Lower leg skin (tissue), 3 donors: ENCODE data around the gene AUH.

Experiments
- CTCF ChIP-seq, 3 donors: fragments of 450-650 bp; IDR thresholded peaks; one replicate each; pipeline ENCODE4 v1.5.1; 2016; ENCODE audit warnings: antibody characterized with exemption in 3 of 3, mild to moderate bottlenecking in 3 of 3, moderate library complexity in 2 of 3
- POLR2A ChIP-seq, 2 donors: fragments of 450-650 bp; IDR thresholded peaks; one replicate each; pipeline ENCODE4 v1.6.1; 2016 to 2017; ENCODE audit warnings: antibody characterized with exemption in 2 of 2, mild to moderate bottlenecking in 1 of 2, moderate library complexity in 1 of 2

- TF ChIP-seq CTCF (IDR thresholded peaks at IDR 0.05) (no peak), POLR2A (IDR thresholded peaks at IDR 0.05) (no peak)
Observed at GRCh38 chr9:91172329-91172728, 189.4 kb downstream of the AUH start.
